ENCODE results near the gene RBM33. TPM values are rescaled to one million over a fixed set of nuclear protein-coding genes. Genes with fewer than 3 reads are reported as not detected.

The RBM33 gene
- total and polyA plus RNA-seq, 2 of the 13 experiments (the other 11 are each of a cell fraction or from before 2014, with no cell fraction given), result 12.4 to 28.9 TPM

- TF ChIP-seq SALL1 (CRISPR knock-in tag; IDR thresholded peaks at IDR 0.05) (peak; percentile 95), PBX2 (CRISPR knock-in tag; IDR thresholded peaks at IDR 0.05) (no peak), ETV6 (CRISPR knock-in tag; conservative IDR thresholded peaks at IDR 0.05) (no peak), ZNF274 (CRISPR knock-in tag; IDR thresholded peaks at IDR 0.05) (no peak), SNAPC2 (CRISPR knock-in tag; IDR thresholded peaks at IDR 0.05) (no peak), GPN1 (CRISPR knock-in tag; IDR thresholded peaks at IDR 0.05; ENCODE audit: borderline replicate concordance) (no peak), ZSCAN5A (CRISPR knock-in tag; IDR thresholded peaks at IDR 0.05; ENCODE audit: borderline replicate concordance) (peak; percentile 80; the same call in 1 of the 2 replicates), SALL2 (CRISPR knock-in tag; IDR thresholded peaks at IDR 0.05) (no peak), GTF3A (CRISPR knock-in tag; conservative IDR thresholded peaks at IDR 0.05) (no peak), NAIF1 (CRISPR knock-in tag; IDR thresholded peaks at IDR 0.05; ENCODE audit: borderline replicate concordance) (no peak), ZKSCAN1 (IDR thresholded peaks at IDR 0.05; ENCODE audit: low read length) (no peak), CSRNP2 (CRISPR knock-in tag; conservative IDR thresholded peaks at IDR 0.05; ENCODE audit: low read depth) (no peak), ZNF205 (CRISPR knock-in tag; IDR thresholded peaks at IDR 0.05) (no peak), KLF13 (CRISPR knock-in tag; IDR thresholded peaks at IDR 0.05) (no peak), ZGPAT (CRISPR knock-in tag; IDR thresholded peaks at IDR 0.05) (peak; percentile 81), MXD1 (CRISPR knock-in tag; IDR thresholded peaks at IDR 0.05) (no peak), HBP1 (CRISPR knock-in tag; IDR thresholded peaks at IDR 0.05; ENCODE audit: low read depth) (peak; percentile 87), MED1 (CRISPR knock-in tag; IDR thresholded peaks at IDR 0.05) (peak; percentile 92), RAD21 (CRISPR knock-in tag; IDR thresholded peaks at IDR 0.05) (no peak), ARNT2 (CRISPR knock-in tag; IDR thresholded peaks at IDR 0.05; ENCODE audit: low read depth) (no peak), ZBTB38 (CRISPR knock-in tag; IDR thresholded peaks at IDR 0.05) (peak; percentile 56), ZNF101 (CRISPR knock-in tag; IDR thresholded peaks at IDR 0.05; ENCODE audit: borderline replicate concordance, low read depth) (no peak), RXRA (CRISPR knock-in tag; IDR thresholded peaks at IDR 0.05) (peak; percentile 52; the same call in 1 of the 2 replicates), FOXP1 (IDR thresholded peaks at IDR 0.05) (no peak), FOXP1 (CRISPR knock-in tag; IDR thresholded peaks at IDR 0.05) (peak; percentile 72; the same call in 1 of the 2 replicates), ZNF614 (CRISPR knock-in tag; IDR thresholded peaks at IDR 0.05; ENCODE audit: borderline replicate concordance) (0 out of 2 replicates have a peak, but pooled peaks have one; percentile 49)
These were observed 38.0 kb downstream of the RBM33 start (continued) for GRCh38 chr7:155682484-155682883.
